ENCODE results near the gene PTAFR.

PTAFR gene, protein sequence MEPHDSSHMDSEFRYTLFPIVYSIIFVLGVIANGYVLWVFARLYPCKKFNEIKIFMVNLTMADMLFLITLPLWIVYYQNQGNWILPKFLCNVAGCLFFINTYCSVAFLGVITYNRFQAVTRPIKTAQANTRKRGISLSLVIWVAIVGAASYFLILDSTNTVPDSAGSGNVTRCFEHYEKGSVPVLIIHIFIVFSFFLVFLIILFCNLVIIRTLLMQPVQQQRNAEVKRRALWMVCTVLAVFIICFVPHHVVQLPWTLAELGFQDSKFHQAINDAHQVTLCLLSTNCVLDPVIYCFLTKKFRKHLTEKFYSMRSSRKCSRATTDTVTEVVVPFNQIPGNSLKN

GRCh38 chr1:28176492-28177470 is at the start of gene PTAFR:
Gene PTAFR, minus strand, starts transcription at chr1:28176690. Its CDS starts 25,669 bp downstream, at chr1:28151021.
- DNase-seq: no peak

GRCh38 chr1:28213315-28213714 is 36.8 kb upstream of the PTAFR start:
- no peak for DNase-seq

DNA sequence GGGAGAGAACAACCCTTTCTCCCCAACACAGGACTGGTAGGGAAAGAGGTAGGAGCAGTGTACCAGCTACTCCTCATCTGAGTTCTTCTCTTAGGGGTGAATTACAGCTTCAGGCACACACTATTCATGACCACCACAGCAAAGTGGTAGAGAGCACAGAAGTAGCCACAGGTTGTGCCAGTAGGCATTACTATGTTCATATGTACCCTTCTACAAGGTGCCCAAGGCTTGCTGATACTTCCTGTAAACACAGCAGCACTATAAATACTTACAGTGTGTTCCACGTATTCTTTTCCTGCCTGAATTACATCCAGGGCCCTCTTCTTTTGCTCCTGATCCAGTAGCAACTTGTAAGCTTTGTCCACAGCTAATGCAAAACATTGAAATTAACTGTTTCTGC is 33.2 kb upstream of the PTAFR start:
- no peak for DNase-seq

- peak; percentile 84 for DNase-seq
Measured at GRCh38 chr1:28208818-28209441, 32.4 kb upstream of the PTAFR start.

DNA sequence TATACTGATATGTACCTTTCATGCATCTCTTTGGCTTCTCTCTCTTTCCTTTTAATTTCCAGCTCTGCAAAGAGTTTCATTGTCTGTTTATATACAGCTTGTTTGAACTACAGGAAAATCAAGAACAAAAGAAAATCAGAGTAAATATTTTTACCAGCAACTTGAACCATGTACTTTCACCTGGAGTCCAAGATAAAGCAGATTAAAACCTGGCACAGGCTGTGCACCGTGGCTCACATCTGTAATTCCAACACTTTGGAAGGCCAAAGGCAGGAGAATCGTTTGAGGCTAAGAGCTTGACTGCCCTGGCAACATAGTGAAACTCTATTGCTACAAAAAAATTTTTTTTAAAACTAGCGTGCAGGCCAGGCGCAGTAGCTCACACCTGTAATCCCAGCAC is 28.8 kb upstream of the PTAFR start:
- no peak for DNase-seq

DNA sequence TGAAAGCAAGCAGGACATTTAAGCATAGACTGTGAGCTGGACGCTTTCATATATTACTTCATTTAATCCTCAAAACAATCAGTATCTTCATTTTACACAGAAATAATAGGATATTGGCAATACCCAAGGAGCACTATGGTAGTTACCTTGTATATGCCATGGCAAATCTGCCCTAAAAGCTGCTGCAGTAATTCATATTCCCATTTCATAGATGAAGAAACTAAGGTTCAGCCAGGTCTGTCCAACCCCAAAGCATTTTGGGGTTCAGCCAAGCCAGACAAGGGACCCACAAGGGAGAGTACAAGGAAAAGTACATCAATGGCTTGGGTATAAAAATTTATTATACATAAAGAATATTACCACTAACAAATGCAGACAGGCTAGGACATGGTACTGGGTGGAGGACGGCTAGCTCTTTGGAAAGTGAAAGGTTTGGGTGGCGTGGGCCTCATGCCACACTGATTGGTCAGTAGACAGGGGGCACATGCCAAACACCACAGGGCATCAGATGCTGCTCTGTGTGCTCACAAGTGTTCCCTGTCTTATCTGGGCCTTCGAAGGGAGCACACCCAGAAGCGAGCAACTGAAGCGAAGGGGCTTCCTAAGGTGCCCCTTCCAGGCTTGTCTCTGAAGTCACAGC is 23.9 kb upstream of the PTAFR start:
- DNase-seq: no peak

GRCh38 chr1:28199328-28200233 is 23.1 kb upstream of the PTAFR start:
- no peak for DNase-seq

DNA sequence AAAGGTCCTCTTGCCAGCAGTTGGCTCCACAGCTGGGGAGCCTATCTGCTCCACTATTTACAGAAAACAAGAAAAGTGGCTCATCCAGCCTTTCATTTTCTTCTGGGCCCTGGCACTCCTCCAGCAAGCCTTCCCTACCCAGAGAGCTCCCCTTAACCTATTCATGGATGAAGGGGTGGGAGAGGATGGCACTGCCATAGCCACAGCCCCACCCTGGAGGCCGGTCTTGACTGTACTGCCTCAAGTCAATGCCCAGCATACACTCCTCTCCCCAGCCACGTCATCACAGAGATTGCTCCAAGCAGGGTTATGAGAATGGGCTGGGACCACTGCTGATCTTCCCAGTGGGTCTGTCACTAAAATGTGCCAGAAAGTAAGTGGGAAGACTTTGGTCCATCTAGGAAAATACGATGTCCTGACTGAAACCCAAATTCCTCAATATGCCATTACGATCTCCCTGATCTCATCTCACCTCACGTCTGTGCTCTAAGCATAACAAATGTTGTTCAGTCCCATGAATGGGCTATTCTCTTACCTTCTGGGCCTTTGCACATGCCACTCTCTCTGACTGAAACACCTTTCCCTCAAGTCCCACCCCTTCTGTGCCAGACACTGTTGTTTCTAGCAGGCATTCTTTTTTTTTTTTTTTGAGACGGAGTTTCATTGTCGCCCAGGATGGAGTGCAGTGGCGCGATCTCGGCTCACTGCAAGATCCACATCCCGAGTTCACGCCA is 21.4 kb upstream of the PTAFR start:
- DNase-seq: peak; percentile 21

DNA sequence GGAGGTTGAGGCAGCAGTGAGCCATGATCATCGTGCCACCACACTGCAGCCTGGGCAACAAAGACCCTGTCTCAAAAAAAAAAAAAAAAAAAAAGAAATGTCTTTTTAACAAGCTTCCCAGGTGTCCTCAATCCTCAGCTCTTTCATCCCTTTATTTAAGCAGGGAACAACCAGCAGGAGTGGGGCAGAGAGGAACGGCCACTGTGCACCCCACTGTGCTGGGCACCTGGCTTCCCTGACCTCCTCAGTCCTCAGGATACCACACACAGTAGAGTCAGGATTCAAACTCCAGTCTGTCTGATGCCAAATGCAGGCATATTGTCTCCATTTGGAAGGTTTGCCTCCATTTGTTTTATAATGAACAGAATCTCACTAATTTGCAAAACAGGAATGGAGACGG is 19.8 kb upstream of the PTAFR start:
- DNase-seq: no peak

- DNase-seq: no peak
Measured at GRCh38 chr1:28195780-28196179, 19.3 kb upstream of the PTAFR start.

GRCh38 chr1:28194326-28195035 is 18.0 kb upstream of the PTAFR start:
- no peak for DNase-seq

DNA sequence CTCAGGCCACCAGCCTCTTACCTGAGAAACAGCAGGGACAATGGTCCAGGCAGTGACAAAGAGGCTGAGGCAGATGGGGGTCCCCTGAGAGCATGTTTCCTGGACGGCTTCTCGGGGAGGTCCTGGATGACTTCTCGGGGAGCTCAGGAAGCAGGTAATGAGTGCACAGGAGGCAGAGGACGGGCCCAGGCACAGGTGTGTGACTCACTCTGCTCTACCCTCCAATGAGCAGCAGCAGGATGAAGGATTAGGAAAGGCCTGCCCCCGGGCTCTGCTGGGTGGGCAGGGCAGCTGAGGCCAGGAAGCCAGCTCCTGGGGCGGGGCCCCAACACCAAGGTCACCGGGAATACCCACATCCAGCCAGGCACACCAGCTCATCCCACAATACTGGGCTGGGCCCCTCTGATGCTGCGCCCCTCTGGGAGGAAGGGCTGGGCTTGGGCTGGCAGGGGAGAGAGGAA is 17.2 kb upstream of the PTAFR start:
- DNase-seq: peak; percentile 26

DNA sequence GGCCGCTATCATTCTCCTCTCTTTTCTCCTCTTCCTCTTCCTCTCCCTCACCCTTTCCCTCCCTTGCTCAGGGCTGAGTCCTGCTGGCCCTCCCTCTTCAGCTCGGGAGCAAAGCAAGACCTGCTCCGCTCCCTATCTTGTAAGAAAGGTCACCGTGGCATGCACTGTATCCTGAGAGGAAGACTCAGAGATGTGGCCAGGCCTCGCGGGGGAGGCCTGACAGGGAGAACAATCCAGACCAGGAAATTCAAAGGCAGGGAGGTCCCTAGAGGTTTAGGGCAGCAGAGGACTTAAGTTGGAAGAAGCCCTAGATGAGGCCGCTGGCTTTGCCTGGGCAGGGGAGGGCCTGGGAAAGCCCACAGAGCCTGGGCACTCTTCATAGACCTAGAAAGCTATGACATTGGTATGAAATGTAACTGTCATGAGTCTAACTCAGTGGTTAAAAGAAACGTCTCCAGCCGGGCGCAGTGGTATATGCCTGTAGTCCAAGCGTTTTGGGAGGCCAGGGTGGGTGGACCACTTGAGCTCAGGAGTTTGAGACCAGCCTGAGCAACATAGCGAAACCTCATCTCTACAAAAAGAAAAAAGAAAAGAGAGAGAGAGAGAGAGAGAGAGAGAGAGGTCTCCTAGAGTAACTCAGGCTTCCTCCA is 14.6 kb upstream of the PTAFR start:
- DNase-seq: no peak

GRCh38 chr1:28190337-28190979 is 14.0 kb upstream of the PTAFR start:
- DNase-seq: no peak

- DNase-seq: no peak
Measured at GRCh38 chr1:28185071-28185470, 8.6 kb upstream of the PTAFR start.

DNA sequence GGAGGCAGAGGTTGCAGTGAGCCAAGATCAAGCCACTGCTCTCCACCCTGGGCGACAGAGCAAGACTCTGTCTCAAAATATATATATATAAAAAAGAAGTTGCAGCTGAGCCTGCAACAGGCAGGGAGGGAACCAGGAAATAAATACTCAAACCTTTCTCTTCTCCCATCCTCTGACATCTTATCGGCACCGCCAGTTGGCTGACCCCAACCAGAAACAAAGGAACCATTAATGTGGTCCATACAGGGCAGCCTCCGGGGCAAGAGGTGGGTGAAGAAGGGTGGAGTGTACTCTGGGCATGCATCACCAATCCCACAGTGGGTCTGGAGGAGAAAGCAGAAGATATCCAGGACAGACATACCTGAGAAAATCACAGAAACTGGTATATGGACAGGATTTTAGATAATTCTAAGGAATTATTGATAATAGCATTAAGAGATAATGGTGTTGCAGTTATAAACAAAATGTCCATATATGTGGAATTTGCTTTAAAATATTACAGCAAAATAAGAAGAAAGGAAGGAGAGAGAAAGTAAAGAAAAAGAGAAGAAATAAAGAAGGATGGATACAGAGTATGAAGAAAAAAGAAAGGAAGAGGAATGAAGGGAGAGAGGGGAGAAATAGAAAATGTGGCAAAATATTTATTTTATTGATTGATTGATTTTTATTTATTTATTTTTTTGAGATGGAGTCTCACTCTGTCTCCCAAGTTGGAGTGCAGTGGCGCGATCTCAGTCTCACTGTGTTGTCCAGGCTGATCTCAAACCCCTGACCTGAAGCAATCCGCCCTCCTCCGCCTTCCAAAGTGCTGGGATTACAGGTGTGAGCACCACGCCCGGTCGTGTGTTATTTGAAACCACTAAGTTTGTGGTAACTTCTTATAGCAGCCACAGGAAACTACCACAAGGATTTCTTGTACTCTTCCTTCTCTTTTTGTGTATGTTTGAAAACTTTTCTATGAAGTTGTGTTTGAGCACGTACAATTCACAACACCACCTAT is 4.1 kb upstream of the PTAFR start:
- no peak for DNase-seq

DNA sequence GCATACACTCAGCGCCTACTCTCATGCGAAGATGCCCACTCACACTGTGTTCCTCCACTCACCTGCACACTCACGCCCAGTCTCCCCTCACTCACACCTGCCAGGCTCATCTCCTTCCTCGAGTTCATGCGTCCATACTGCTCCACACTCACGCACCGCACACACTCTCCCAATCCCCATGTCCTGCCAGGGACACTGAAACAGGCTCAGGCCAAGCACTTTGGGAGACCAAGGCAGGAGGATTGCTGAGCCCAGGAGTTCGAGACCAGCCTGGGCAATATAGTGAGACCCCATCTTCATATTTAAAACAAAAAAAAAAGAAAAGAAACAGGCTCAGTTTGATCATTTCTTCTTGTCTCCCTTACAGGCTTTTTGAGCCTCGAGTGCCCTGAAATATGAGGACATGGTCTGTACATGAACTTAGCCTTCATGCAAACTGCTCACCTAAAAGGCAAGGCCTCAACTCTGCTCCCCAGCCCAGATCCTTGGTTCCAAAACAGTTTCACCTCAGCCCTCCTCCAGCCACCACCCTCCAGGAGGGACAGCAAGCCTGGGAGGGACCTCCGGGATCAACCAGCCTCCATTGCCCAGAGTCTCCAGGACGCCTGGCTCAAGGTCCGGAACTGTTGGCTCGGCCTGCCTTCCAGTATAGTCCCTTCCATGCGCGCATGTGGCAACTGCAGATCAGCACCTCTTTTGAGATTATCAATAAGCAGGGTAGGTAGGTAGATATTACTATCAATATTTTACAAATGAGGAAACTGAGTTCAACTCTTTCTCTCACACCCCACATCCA is 2.4 kb upstream of the PTAFR start:
- no peak for DNase-seq
